ENCODE data around the gene TGFBI.

TGFBI gene

DNA sequence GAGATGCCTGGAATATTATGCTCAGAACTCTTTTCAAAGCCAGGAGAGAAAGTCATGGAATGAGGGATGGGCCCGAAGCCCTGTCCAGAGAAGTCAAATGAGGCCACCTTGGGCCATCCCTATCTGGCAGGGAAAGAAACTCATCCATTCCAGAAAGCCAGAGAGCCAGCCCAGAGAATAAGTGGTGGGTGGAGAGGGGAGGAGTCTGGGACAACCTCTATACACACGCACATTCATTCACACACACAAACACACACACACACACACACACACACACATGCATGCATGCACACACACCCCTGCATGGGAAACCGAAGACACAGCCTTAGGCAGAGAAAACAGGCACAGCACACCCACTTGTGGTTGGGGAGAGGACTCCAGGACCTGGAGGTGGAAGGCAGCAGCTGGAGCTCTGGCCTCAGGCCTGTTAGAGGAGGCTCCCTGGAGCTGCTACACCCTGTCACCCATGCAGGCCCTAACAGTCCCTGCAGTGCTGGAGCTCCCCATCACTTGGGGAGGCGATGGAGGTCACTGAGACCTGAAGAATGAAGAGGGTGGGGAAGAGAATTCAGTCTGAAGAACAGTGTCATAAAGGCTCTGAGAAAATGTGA lies 38.0 kb downstream of the TGFBI start:
- no peak for TF ChIP-seq ZNF274 (IDR thresholded peaks at IDR 0.05; ENCODE audit: low read depth, low read length)
- H3K4me3 ChIP-seq (ENCODE audit: low read length) = no peak overlapping the region

DNA sequence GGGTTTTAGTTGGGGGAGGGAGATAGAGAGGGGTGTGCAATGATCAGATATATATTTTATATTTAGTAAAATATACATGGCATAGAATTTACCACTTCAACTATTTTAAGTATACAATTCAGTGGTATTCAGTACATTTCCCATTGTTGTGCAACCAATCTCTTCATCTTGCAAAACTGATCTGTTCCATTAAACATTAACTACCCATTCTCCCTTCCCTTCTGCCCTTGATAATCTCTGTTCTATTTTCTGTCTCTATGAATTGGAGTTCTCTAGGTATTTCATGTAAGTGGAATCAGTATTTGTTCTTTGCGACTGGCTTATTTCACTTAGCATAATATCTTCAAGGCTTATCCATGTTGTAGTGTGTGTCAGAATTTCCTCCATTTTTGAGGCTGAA lies 38.6 kb downstream of the TGFBI start:
- no peak overlapping the region for H3K4me3 ChIP-seq (ENCODE audit: low read length)
- no peak for TF ChIP-seq ZNF274 (IDR thresholded peaks at IDR 0.05; ENCODE audit: low read depth, low read length)

DNA sequence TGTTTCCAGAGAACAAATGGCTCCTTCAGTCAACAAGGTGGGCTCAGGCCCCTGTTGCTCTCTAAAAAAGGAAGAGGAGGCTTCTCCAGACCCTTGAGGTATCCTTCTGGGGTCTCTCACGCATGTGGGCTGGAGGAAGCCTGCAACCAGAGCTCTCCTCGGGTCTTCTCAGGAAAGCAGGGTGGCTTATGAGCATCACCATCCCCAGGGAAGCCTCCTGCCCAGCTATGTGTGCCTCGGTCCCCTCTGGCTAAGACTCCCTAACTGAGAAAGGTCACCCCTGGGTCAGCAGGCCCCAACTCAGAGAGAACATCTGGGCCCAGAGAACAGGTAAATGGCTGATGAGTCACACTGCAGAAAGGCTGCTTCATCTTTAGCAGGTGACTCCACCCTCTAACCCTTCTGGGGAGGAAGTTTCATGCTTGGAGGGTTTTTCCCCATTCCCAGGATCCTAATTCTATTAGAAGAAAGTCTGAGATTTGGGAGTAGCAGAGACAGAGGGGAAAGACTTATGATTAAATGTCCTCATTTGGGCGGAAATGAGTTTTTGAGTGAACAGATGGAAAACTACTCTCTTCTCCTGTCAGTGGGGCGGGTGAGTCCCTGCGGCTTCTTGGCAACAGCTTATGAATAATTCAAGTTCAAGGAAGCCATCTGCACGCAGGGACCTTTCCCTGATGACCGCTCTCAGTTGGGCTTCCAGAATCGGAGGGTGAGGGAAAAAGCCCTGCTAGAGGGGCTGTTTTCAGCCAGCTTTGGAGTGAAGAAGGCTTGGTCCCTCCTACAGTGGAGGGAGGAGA lies 41.9 kb downstream of the TGFBI start:
- H3K4me3 ChIP-seq (ENCODE audit: low read length) = no peak overlapping the region
- TF ChIP-seq ZNF274 (IDR thresholded peaks at IDR 0.05; ENCODE audit: low read depth, low read length) = no peak

DNA sequence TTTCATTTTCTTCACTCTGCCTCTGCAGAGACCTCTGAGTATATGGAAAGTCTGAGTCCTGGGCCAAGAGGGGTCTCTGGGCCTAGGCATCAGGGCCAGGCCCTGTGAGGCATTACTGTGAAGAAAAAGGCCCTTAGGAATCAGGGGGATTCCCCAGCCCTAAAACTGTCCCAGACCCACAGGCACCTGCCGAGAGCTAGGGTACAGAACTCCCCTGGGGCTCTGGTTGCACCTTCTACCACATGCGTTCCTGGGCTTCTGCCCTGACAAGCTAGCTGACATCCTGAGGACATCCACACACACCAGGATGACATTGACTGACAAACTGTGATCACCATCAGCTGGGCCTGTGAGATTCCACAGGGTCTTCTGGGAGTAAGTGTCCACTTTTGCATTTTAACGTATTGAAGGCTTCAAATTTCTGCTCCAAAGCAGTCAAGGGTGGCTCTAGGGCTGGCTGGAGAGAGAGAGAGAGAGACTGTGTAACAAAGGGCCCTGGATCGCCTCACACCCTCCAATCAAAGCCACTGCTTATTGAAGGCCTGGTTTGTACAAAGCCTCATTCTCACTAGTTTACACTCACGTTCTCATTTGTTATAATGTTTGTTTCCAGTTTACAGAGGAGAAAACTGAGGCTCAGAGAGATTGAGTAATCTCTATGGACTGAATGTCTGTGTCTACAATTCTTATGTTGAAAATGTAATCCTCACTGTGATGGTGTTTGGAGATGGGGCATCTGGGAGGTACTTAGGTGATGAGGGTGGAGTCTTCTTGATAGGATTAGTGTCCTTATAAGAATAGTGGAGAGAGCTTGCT lies 45.1 kb downstream of the TGFBI start:
- TF ChIP-seq ZNF274 (IDR thresholded peaks at IDR 0.05; ENCODE audit: low read depth, low read length) = no peak
- no peak overlapping the region for H3K4me3 ChIP-seq (ENCODE audit: low read length)

GRCh38 chr5:136075466-136075891 lies 46.7 kb downstream of the TGFBI start:
- no peak overlapping the region for H3K4me3 ChIP-seq (ENCODE audit: low read length)
- TF ChIP-seq ZNF274 (IDR thresholded peaks at IDR 0.05; ENCODE audit: low read depth, low read length) = no peak

DNA sequence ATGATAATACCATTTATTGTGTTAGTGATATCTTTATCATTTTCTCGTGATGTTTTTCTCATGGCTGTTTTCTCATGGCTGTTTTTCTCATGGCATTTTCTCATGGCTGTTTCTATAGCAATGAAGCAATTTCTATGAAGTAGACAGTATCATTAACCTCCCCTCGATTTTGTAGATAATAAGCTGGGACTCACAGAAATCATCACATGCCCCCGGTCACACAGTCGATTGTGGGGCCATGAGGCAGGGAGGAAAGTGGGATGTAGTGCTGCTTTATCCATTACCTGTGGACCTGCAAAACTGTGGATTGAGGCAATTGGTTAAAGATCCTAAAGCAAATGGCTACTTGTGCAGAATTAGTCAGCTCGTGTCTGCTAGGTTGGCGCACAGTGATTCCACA lies 47.3 kb downstream of the TGFBI start:
- H3K4me3 ChIP-seq (ENCODE audit: low read length) = no peak overlapping the region
- no peak for TF ChIP-seq ZNF274 (IDR thresholded peaks at IDR 0.05; ENCODE audit: low read depth, low read length)

DNA sequence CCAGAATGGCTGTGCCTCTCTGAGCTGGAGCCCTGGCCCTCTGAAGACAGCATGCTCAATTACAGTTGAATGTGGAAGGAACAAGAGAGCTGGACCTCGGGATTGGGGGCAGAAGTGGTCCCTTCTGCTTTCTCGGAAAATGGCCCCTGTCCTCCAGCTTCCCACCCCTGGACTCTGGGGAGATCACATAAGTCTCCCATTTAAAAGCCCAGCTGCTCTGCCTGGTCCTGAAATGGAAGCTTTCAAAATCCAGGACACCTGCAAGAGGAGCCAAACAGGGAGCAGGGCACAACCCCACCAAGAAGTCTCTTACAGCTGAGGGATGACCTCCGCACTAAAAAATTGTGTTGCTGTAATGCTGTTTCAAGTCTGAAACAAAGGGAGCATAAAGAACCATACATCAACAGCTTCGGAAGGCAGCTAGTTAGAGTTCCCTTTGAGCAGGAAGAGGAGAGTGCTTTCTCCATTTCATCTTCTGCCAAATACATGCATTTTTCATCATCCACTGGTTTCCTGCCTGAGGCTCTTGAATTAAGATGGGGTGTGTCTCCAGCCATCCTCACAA lies 48.2 kb downstream of the TGFBI start:
- no peak overlapping the region for H3K4me3 ChIP-seq (ENCODE audit: low read length)
- TF ChIP-seq ZNF274 (IDR thresholded peaks at IDR 0.05; ENCODE audit: low read depth, low read length) = no peak

DNA sequence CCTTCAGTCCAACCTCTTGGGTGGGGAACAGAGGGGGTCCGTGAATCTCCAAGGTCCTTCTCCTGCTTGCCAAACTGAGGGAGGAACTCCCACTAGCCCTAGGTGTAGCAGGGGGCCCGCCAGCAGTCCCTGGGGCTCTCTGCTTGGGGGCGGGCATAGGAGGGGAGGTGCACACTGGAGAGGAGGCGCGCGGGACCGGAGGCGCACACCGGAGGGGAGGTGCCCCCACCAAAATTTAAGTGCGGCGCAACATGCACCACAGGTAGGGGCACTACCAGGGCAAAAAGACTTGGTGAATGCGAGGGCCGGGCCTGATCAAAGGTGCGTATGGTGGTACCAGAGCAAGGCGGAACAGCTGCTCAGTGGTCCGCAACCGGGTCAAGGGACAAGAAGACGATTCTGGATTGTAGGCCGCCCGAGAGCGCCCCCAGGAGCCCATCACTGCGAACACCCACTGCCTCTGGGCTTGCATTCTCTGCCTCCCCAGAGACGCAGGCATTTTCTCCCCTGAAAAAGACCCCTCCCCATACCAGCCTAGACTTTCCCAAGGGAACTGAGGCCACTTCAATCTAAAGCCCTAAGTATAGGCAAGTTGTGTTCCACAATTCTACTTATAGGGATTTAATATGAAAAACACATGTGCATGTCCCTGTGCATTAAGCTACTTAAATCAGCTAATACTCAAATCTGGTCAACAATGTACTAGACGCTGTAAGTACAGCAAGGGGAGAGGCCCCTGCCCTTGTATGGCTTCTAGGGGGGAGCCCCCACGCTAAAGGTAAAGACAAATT lies 50.6 kb downstream of the TGFBI start:
- TF ChIP-seq ZNF274 (IDR thresholded peaks at IDR 0.05; ENCODE audit: low read depth, low read length) = no peak
- peak overlapping the region; percentile 65; the same call in 1 of the 2 replicates for H3K4me3 ChIP-seq (ENCODE audit: low read length)

GRCh38 chr5:136080113-136080482 lies 51.3 kb downstream of the TGFBI start:
- TF ChIP-seq ZNF274 (IDR thresholded peaks at IDR 0.05; ENCODE audit: low read depth, low read length) = no peak
- peak overlapping the region; percentile 65; the same call in 1 of the 2 replicates for H3K4me3 ChIP-seq (ENCODE audit: low read length)

DNA sequence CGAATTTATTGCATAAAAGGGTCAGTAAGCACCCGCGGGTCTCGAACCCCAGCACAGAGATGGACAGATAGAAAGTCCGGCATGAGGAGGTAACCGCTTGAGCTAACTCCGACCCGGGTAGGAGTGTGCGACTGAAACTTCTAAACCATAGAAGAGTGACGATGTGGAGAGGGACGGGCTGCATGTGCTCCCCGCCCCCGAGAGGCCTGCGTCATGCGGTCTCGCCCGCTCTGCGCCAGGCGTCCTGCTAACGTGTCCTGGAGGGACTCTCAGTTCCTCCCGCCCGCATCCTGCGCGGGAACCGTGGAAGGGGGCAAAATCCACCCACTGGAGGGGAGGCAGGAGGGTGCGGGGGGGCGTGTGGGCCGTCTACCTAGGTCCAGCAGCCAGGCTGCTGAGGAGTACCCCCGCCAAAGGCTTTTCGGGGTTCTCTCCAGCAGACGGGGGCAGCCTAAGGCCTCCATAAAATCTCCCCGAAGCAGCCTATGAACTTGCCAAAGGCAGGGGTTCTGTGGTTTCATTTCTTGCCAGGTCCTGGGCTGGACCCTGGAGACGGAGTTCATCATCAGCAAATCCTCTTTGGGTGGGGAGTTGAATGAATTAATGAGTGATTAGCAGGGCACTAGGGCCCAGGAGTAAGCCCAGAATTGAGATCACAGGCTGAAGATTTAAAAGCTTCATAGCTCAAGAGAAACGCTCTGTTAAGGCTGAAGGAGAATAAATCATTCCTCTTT lies 51.9 kb downstream of the TGFBI start:
- TF ChIP-seq ZNF274 (IDR thresholded peaks at IDR 0.05; ENCODE audit: low read depth, low read length) = no peak
- peak overlapping the region; percentile 65; the same call in 1 of the 2 replicates for H3K4me3 ChIP-seq (ENCODE audit: low read length)

DNA sequence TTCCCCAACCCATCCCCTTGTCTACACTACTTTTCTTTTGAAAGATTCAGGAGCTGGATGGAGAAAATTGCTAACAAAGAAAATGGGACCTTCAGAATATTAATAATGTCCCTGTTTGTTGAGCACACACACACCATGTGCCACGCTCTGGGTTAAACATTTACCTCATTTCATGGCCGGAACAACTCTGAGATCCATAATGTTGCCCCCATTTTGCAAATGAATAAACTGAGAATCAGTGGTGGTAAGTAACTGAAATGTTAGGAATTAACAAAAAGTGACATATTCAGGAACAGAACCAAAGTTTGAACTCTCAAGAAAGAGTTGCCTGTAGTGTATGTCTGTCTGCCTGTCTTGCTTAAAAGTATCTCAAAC lies 52.4 kb downstream of the TGFBI start:
- TF ChIP-seq ZNF274 (IDR thresholded peaks at IDR 0.05; ENCODE audit: low read depth, low read length) = no peak
- no peak overlapping the region; the same call in 1 of the 2 replicates for H3K4me3 ChIP-seq (ENCODE audit: low read length)

DNA sequence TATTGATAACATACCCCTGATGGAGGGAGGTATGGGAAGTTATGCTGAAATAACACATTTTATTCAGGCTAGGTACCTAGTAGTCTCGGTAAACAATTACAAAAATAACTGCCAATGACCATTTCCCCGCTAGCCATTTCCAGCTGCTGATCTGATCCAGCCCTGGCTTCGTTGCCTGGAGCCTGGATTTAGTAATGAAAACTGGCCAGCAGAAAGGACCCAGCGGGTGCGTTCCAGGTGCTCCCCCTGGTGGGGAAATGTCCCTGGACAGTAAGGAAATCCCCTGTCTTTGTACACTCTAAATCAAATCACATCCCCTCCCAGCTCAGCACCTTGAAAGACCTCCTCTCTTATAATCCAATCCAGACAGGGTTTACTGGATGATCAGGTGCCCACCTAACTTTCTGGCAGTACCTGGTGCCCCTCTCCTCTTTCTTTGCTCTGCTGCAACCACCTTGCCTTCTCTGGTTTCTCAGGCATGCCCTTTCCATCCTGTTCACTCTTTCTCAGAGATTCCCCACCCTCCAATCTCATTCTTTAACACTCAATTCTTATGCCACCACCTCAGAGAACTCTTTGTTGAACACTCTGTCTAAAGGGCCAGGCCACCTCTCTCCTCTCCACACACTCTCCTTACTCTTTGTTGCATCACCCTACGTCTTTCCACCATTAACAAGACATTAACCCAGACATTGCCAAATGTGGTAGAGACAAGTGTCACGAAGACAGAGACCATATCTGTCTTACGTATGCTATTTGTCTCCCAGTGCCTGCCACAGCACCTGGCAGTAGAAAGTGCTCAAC lies 53.8 kb downstream of the TGFBI start:
- H3K4me3 ChIP-seq (ENCODE audit: low read length) = no peak overlapping the region
- no peak for TF ChIP-seq ZNF274 (IDR thresholded peaks at IDR 0.05; ENCODE audit: low read depth, low read length)
